HG02884 (cell line): ENCODE measurements around the gene U2AF2.
A peak's percentile ranks its signal among the peaks of the same experiment; 100 is the strongest.

ENCODE experiments used
- ATAC-seq: cut with Tn5 transposase; IDR thresholded peaks from one replicate; pipeline ENCODE4 v1.9.1; 2021; ENCODE audit warnings: mild to moderate bottlenecking, moderate library complexity; ENCODE audit not compliant: unreplicated experiment

Gene U2AF2

GRCh38 chr19:55673465-55673864 lies 18.6 kb downstream of the U2AF2 start:
- ATAC-seq: no peak

DNA sequence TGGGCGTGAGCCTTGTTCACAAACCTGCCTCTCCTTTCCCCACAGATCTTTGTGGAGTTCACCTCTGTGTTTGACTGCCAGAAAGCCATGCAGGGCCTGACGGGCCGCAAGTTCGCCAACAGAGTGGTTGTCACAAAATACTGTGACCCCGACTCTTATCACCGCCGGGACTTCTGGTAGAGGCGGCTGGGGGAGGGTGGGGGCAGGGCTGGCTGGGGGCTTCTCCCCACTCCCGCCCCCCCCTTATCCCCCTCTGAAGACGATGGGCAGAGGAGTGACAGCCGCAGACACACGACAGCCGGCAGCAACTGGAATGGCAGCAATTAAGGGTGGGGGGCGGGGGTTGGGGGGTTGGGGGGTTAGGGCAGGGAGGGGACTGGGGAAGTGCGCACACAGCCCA lies 19.1 kb downstream of the U2AF2 start:
- ATAC-seq: no peak

DNA sequence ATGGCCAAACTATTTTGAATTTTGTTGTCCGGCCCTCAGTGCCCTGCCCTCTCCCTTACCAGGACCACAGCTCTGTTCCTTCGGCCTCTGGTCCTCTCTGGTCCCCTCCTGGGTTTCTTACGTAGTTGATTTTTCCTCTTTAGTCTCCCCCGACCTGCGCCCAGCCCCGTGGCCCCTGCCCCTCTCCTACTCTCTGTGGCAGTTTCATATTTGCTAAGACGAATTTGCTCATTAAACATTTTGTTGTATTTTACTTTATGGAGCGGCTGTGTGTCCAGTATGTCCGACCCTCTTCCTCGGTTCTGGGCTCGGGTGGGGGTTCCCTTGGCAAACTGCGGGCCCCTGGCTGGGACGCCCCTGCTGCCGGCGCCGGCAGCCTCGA lies 19.6 kb downstream of the U2AF2 start:
- ATAC-seq: no peak

DNA sequence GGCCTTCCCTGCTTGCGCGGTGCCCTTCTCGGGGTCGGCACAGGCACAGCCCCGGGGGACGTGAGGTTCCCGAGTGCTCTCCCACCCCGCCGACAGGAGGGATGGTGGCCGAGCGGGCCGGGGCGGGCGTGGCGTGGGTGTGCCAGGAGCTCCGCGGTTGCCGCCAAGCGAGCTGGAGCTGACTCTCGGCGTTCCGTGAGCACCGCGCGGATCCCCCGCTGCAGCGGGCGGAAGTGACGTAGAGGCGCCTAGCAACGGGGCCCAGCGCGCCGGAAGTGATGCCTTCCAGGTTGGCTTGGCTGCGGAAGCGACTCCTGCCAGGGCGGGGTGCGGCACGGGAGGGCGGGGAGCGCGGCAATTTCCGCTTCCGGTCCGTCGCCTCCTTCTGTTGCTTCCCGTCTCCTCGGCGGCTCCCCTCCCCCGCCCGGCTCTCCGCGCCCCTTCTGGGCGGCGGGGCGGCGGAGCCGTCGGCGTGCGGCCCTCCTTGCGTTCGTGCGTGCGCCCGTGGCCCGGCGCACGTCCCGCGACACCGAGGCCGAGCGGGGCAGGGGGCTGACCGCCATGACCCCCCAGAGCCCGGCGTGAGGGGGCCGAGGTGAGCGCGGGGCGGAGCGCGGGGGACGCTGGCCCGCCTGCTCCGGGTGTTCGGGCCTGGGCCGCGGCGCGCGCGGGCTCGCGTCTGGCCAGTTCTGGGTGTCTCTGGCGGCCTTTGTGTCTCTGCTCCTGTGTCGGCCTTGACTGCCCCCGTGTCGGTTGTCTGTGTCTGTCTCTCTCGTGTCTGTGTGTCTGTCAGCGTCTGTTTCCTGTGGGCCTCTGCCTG lies 20.2 kb downstream of the U2AF2 start, which contains the start of gene EPN1:
Gene EPN1 (plus strand): TSS at position 386 of the 820 bp plus-strand sequence. CDS start 3,402 bp downstream, outside the sequence.
- ATAC-seq: peak; percentile 61

DNA sequence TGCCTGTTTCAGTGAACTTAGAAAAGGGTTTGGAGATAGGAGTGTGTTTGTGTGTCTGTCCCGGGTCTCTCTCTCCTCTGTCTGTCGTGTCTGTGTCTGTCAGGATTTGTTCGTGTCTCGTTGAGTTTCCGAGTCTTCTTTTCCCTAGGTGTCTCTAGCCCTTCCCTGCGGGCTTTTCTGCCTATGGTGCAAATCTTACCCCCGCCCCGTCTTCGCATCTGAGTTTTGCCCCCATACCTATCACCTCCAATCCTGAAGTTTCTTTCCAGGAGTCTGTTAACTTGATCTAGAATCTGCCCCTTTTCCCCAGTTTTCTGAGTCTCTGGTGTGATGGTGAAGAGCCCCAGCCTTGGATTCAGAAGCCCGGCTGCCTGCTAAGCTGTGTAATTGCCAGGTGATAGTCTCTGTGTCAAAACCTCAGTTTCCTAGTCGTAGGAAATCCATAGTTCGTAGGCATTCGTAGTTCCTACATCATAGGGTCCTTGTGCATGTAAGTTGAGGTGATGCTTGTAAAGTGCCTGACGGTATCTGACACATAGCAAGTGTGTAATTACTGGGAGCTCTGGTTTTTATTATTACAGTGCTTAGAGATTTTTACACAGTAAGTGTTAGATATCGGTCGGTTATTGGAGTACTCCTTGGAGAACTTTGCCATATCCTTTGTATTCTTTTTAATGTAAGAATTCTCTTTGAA lies 21.0 kb downstream of the U2AF2 start:
- ATAC-seq: no peak

GRCh38 chr19:55676383-55676782 lies 21.5 kb downstream of the U2AF2 start:
- no peak for ATAC-seq

GRCh38 chr19:55676889-55677505 lies 22.2 kb downstream of the U2AF2 start:
- ATAC-seq: no peak

DNA sequence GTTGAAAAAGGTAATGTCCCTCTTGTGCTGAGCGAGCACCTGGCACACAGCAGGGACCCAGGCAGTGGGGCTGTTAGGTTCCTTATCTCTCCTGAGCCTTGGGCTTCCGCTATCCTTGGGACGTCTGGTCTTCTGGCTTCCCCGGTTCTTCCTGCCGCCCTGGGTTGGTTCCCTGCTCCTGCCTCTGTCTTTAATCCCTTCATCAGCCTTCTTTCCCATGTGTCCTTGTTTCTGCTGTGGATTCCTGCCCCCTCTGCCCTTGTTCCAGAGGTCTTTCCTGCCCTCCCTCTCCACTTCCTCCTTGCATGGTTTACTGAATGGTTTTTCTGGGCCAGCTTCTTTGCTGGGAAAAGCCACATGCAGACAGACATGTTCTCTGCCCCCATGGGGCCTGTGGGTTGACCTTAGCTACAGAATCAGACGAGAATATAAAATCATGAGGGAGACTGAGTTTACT lies 22.8 kb downstream of the U2AF2 start:
- no peak for ATAC-seq

DNA sequence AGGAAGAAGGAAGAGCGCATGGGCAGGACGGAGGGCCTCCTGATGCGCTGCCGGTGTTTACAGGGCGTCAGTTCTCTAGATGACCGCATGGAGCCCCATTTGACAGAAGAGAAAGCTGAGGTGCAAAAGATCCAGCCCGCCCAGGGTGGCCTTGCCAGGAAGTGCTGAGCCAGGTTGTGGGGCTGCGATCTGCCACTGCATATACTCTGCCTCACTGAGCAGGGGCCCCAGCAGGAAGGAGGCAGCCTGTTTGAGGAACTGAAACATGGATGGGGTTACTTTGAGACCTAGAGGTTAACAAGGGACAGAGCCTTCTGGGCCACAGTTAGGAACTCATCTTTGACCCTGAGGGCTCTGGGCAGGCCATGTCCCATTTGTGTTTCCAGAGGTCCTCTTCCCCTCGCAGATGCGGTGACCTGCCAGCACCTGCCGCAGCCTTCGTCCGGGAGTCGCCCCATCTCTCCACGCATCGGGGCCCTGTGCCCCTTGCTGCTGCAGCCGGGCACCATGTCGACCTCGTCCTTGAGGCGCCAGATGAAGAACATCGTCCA lies 23.4 kb downstream of the U2AF2 start:
- peak; percentile 61 for ATAC-seq

- no peak for ATAC-seq
These were observed 24.8 kb downstream of the U2AF2 start for GRCh38 chr19:55679343-55680257.

GRCh38 chr19:55680339-55681130 lies 25.7 kb downstream of the U2AF2 start:
- ATAC-seq: no peak

GRCh38 chr19:55681131-55682092 lies 26.6 kb downstream of the U2AF2 start:
- no peak for ATAC-seq

- ATAC-seq: no peak
These were observed 28.8 kb downstream of the U2AF2 start for GRCh38 chr19:55683449-55684261.

- no peak for ATAC-seq
These were observed 30.3 kb downstream of the U2AF2 start for GRCh38 chr19:55684946-55685681.

DNA sequence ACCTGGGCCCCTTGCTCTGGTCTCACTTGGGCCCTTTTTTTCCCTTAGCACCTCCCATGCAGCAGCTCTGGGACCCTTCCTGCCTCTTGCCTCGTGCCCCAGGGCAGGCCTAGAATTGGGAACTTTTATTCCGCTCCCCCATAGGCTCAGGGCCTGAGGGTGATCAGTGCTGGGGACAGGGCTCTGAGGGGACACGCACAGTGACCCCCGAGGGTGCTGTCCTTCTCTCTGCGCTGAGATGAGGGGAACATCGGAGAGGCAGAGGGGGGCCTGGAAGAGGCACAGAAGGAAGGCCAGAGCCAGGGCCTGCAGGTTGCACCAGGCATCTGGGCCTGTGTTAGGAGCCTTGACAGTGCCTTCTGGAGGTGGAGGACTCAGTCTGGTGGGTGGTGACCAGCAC lies 30.9 kb downstream of the U2AF2 start:
- ATAC-seq: no peak

- ATAC-seq: no peak
These were observed 31.6 kb downstream of the U2AF2 start for GRCh38 chr19:55686311-55687050.
